GF-D8 (cell line): ENCODE measurements around the gene UGT2A3.

Experiments
- DNase-seq: peaks from one replicate; lab custom pipeline; 2025; lab: John Stamatoyannopoulos, UW

The UGT2A3 gene

DNA sequence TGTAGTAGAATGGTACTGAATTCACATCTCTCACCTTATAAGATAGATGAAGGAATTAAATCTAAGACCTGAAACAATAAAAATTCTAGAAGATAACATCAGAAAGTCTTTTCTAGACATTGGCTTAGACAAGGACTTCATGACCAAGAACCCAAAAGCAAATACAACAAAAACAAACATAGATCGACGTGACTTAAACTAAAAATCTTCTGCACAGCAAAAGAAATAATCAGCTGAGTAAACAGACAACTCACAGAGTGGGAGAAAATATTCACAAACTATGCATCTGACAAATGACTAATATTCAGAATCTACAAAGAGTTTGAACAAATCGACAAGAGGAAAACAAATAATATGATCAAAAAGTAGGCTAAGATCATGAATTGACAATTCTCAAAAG, 38.8 kb downstream of the UGT2A3 start:
- no peak for DNase-seq

DNA sequence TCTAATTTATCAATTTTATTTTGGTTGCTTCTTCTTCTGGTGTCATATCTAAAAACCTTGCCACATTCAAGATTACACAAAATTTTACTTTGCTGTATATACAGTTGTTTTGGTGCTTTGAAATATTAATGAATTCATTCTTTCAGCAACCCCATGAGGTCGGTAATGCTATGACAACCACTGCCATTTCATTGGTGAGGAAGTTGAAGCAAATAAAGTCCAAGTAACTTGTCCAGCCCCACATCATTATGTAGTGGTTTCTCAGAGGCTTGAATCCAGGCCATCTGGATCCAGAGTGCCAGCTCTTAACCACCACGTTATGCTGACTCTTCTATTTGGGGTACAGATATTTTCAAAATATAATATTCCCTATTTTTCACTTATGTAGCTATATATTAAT, 42.2 kb downstream of the UGT2A3 start:
- DNase-seq = no peak

DNA sequence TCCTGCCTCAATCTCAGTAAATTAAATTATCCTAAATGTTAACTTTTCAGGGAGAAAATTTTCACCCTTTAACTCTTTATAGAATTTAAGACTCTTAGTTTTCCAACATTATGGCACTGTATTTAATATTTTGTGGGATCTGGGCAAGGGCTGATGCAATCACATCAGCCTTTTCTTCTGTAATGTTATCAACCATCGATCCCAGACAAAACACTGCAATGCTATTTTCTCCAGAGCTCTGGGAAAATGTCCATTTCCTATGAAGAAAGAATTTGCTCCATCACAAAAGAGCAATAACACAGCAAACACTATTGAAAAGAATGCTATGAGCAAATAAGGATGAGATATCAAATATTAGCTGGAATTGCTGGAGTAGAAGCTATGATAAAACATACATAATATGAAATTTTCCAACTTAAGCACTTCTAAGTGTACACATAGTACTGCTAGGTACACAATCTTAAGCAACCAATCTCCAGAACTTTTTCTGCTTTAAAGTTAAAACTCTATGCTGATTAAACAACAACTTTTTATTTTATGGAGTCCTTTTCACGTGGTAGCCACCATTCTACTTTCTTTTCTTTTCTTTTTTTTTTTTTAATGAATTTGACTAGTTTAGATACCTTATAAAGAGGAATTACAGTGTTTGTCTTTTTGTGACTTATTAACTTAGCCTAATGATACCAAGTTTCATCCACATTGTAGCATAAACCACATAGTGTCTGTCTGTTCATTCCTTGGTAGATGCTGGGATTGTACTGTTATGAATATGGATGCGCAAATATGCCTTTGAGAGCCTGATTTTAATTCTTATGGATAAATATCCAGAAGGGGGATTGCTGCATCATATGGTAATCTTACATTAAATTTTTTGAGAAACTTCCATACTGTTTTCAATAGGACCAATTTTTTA, 43.6 kb downstream of the UGT2A3 start:
- no peak for DNase-seq

DNA sequence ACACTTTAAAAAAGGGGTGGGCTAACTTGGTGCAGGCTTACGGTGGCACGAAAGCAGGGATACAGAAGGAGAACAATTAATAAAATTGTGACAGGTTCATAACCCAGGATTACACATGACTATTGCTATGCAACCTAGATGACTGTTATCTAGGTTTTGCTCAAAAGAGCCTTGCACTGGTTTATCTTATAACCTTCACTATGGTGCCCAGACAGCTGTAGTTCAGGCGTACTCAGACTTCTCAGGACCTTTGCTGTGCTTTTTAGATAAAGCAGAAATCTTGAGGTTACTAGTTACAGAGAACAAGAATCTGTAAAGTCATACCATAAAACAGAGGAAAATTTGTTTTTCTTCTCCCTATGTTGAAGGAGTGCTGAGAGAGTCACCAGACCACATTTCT, 44.4 kb downstream of the UGT2A3 start:
- no peak for DNase-seq

DNA sequence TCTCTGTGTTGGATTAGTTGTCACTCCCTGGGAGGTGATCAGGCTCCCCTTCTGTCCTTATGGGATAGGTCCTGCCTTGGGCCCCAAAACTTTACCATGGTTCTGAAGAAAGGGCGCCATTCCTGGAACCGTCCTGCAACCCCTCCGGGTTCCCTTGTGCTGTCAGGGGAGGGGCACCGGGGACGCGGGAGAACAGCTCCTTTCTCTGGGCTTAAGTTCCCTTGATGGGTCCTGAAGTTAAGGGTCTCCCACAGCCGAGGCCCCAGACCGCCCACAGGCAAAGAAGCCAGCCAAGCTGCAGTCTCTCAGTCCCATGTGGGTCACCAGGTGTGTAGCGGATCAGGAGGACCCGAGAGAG, 44.8 kb downstream of the UGT2A3 start:
- no peak for DNase-seq

DNA sequence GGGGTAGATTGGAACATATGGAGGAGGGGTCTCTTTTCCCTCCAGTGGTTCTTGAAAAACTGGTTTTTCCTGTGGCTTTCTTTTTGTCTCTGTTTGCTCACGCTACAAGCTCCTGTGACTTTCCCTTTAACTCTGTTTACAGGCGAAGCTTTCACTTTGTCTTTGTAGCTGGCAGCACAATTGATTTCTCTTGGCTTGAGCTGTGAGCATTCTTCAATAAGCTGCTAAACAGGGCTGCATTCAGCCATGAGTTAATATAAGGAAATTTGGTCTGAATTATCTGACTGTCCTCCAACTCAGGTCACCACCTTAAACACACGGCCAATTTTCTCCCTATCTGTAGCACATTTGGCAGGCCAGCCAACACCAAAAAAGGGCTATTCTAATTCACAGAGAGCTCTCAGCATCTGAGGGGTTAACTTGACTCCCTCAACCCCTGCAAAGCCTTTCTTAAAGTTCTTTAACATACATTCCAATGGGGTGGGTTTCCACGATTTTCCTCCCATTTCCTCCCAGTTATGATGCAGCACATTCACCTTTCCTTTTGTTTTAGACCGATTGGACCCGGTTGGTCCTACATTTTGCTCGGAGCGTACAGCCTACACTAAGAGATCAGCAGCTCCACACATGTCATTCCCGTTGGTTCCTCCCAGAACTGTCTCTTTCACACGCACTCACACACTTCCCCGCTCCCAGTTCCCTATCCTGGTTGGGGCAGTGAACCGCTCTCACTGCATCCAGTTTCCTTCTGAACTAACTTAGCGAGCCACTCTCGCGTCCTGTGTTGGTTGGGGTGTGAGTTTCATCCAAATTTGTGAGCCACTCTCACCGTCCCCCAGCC, 45.4 kb downstream of the UGT2A3 start:
- DNase-seq = no peak

DNA sequence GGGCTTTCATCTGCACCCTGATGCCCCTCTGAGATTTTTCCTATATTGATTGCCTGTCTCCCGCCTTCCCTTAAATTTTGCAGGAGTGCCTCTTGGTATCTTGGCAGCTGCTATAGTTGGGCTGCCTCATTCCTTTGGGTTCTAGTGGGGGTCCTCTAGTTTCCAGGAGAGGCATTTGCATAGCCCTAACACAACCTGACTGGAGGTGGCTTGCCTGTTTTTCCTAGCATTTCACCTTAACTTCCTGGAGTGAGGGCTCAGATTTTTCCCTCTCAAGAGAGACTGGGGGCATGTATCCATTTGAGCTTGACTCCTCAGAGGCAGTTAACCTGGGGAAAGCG, 46.0 kb downstream of the UGT2A3 start:
- DNase-seq = no peak

DNA sequence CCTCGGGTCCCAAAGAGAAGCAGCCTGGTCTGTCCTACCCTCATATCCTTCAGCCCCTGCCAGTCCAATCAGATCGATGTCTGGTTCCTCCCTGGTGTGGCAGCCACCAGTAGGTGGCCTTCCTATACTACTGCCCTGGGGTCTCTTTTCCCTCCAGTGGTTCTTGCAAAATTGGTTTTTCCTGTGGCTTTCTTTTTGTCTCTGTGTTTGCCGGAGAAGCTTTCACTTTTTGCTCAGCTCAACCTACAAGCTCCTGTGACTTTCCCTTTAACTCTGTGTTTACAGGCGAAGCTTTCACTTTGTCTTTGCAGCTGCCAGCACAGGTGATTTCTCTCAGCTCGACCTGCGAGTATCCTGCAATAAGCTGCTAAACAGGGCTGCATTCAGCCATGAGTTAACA, 46.8 kb downstream of the UGT2A3 start:
- DNase-seq = no peak

DNA sequence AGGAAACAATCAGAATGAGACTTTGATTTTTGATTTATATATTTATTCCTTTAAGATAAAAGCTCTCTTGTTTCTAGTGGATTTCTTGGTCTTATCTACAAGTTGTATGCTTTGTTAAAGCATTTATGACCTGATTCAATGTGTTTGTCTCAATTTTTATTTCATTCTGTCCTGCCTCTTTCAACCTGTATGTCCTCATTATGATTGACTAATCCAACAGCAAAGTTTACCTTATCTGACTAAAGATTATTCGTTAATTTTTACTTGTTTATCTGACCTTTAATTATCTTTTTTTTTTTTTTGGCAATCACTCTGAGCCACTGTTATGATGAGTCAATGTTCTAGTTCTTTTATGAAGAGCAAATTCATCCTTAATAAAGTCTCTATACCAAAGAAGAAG, 54.9 kb downstream of the UGT2A3 start:
- no peak for DNase-seq

DNA sequence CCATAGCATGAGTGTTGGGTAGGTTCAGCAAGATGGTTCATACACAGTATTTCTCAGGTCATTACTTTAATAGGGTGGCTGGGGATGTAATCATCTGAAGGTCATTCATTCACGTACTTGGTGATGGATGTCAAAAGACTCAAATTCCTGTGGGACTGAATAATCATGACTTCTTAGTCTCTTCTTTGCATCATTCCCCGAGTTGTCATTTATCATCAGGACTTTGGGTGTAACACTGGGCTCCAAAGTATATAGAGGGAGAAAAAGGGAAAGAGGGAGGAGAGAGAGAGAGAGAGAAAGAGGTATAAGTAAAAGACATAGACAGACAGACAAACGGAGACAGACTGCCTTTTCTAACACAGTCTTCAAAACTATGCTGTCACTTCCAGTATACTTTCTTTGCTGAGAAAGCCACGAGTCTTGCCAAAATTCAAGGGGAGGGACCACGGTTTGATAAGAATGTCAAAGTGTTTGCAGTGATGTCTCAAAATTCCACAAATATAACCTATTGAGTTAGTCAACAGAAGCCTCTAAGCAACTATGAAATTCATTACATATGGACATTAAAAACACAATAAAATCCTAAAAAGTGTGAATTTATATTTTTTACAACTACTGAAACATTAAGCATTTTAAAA, 55.9 kb downstream of the UGT2A3 start:
- no peak for DNase-seq

DNA sequence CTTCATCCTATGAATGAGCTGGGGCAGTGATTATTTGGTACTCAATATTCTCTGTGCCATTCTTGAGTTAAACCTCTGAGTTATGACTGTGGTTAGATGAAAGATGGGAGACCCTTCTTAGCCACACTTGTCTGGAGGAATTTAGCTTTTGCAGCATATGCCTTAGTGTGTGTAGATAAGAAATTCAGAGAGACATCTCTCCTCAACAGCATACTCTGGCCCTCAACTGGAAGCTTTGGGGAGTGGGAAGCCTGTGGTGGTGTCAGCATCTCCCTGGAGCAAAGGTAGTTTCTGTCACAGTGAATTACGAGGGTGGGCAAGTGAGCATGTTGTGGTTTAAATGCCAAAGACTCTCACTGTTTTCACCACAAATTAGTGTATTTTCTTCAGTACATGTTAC, 58.7 kb downstream of the UGT2A3 start:
- DNase-seq = no peak

DNA sequence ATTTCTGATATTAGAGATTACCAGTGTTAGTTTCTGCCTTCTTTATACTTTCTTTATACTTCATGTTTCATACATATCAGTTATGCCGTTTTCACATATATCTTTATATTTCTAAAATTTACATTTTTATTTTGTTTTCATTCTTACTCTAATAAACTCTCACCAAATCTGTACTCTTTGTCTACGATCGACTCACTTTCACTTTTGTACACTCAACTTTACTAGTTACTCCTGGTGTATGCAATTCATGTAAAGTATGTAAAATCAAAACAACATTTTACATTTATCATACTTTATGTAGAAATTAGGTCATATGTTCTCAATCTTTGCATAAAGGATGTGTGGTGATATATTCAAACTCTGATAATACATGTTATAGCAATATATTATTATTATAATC, 59.9 kb downstream of the UGT2A3 start:
- DNase-seq = no peak

DNA sequence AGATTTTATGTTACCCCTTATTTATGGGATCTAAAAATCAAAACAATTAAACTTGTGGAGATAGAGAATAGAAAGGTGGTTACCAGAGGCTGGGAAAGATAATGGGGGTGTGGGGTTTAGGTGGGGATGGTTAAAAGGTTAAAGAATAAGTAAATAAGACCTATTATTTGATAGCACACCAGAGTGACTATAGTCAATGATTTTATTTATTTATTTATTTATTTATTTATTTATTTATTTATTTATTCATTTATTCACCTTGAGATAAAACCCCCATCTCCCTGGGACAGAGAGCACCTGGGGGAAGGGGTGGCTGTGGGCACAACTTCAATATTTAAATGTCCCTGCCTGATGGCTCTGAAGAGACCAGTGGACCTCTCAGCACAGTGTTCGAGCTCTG, 66.1 kb downstream of the UGT2A3 start:
- no peak for DNase-seq

DNA sequence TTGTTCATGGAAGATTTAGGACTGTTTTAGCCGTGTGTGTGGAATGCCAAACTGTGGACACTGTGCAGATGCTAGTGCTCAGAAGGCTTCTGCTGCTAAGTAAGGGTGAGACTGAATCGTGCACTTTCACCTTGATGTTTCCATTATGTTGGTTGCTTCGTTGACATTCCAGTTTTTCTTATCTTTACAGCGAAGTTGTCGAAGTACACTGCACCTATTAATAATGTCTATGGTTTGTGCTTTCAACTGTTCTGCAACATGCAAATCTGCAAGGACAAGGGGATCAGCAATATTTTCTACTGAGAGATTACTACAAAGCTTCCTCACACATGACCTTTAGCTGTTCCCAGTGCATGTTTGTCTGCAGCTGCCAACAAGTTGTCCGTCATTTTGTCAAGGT, 67.7 kb downstream of the UGT2A3 start:
- DNase-seq = no peak
